Skeletal muscle satellite cell (primary cell): ENCODE results near the gene KRI1. TPM values are rescaled to one million over a fixed set of nuclear protein-coding genes. Genes with fewer than 3 reads are reported as not detected.

Source experiments
- H3K27me3 ChIP-seq: 2 replicates; pipeline ENCODE4 v1.7.0; 2013; ENCODE audit warnings: low read length; ENCODE audit not compliant: control insufficient read depth, insufficient read depth
- H3K36me3 ChIP-seq: 2 replicates; pipeline ENCODE4 v1.7.0; 2013; ENCODE audit warnings: mild to moderate bottlenecking, control low read depth, low read length; ENCODE audit not compliant: insufficient read depth
- H3K4me1 ChIP-seq: 2 replicates; pipeline ENCODE4 v1.7.0; 2013; ENCODE audit warnings: low read length; ENCODE audit not compliant: control insufficient read depth, insufficient read depth
- H3K4me2 ChIP-seq: 2 replicates; pipeline ENCODE4 v1.7.0; 2013; ENCODE audit warnings: mild to moderate bottlenecking, low read length
- H3K4me3 ChIP-seq: 2 replicates; pipeline ENCODE4 v1.7.0; 2013; ENCODE audit warnings: low read length
- H3K9ac ChIP-seq: 2 replicates; pipeline ENCODE4 v1.7.0; 2013; ENCODE audit warnings: mild to moderate bottlenecking, low read depth, low read length, moderate library complexity
- H3K9me3 ChIP-seq: replicated peaks from 2 replicates; pipeline ENCODE4 v1.7.0; 2013; ENCODE audit warnings: mild to moderate bottlenecking, control low read depth, low read length
- small RNA-seq: library from RNA; depleted of rRNA; stranded (forward); fragments of <200 nt; gene quantifications from one replicate; pipeline ENCODE3, GENCODE V24; 2012

The KRI1 gene

GRCh38 chr19:10513223-10513622, 52.6 kb downstream of the KRI1 start:
- Histone ChIP-seq H3K4me2 (no peak overlapping the region), H3K9me3 (no peaks in the 10 kb centered on the region), H3K4me3 (no peak overlapping the region), H3K36me3 (no peaks in the 10 kb centered on the region), H3K4me1 (peaks cover 14% of the 10 kb centered on the region), H3K27me3 (peaks cover 48% of the 10 kb centered on the region), H3K9ac (no peak overlapping the region)

GRCh38 chr19:10510301-10510802, 55.5 kb downstream of the KRI1 start:
- Histone ChIP-seq H3K27me3 (peaks cover 37% of the 10 kb centered on the region), H3K4me1 (no peaks in the 10 kb centered on the region), H3K9me3 (no peaks in the 10 kb centered on the region), H3K36me3 (no peaks in the 10 kb centered on the region), H3K9ac (no peak overlapping the region), H3K4me2 (no peak overlapping the region), H3K4me3 (no peak overlapping the region)

- no peaks in the 10 kb centered on the region for H3K4me1 ChIP-seq
- H3K9me3 ChIP-seq: no peaks in the 10 kb centered on the region
- no peak overlapping the region for H3K4me3 ChIP-seq
- no peak overlapping the region for H3K4me2 ChIP-seq
- H3K9ac ChIP-seq: no peak overlapping the region
- peaks cover 20% of the 10 kb centered on the region for H3K27me3 ChIP-seq
- no peaks in the 10 kb centered on the region for H3K36me3 ChIP-seq
These were observed 57.1 kb downstream of the KRI1 start for GRCh38 chr19:10508707-10509106.

GRCh38 chr19:10508036-10508435, 57.8 kb downstream of the KRI1 start:
- H3K9ac ChIP-seq: no peak overlapping the region
- H3K4me1 ChIP-seq: no peaks in the 10 kb centered on the region
- no peaks in the 10 kb centered on the region for H3K9me3 ChIP-seq
- H3K4me2 ChIP-seq: no peak overlapping the region
- H3K36me3 ChIP-seq: no peaks in the 10 kb centered on the region
- peaks cover 14% of the 10 kb centered on the region for H3K27me3 ChIP-seq
- H3K4me3 ChIP-seq: no peak overlapping the region

GRCh38 chr19:10505583-10506229, 60.1 kb downstream of the KRI1 start:
- peaks cover 5% of the 10 kb centered on the region for H3K27me3 ChIP-seq
- no peaks in the 10 kb centered on the region for H3K36me3 ChIP-seq
- no peaks in the 10 kb centered on the region for H3K9me3 ChIP-seq
- peaks cover 8% of the 10 kb centered on the region for H3K4me1 ChIP-seq
- no peak overlapping the region for H3K9ac ChIP-seq
- no peak overlapping the region for H3K4me3 ChIP-seq
- no peak overlapping the region for H3K4me2 ChIP-seq

Small RNA genes within 50 kb of the gene (small RNA-seq; reads per million reads assigned to genes)
- gene MIR1238 (not detected), gene RNU7-140P (not detected)
